Measurements from ENCODE around the gene PTPRN2.

- TF ChIP-seq CTCF (IDR thresholded peaks at IDR 0.05) (no peak), POLR2A (IDR thresholded peaks at IDR 0.05) (no peak)
Observed at GRCh38 chr7:157605638-157606037, 982.0 kb downstream of the PTPRN2 start.
